ENCODE measurements around the gene ARHGAP8. TPM values are rescaled to one million over a fixed set of nuclear protein-coding genes. Genes with fewer than 3 reads are reported as not detected.

The ARHGAP8 gene
- total and polyA plus RNA-seq, 2 donors (not counting 3 experiments of a cell fraction or from before 2014, with no cell fraction given), result not detected

DNA sequence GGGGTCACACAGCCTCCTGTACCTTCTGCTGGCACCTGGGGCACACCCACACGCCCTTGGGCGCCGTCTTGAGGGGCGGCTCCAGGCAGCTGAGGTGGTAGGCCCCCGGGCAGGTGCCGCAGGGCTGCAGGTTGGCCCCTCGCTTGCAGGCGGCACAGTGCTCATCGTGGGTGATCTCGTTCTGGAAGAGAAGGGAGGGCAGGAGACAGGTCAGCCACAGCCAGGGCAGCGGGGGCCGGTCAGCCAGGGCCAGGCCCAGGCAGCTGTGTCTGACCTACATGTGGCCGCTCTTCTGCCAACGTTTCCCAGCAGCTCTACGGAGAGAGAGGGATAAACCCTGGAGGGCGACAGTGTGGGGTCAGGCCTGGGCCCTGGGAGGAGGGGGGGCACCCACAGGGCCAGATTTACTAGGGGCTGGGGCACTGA, 135.6 kb downstream of the ARHGAP8 start:
- Histone ChIP-seq H3K9ac (replicated peaks; ENCODE audit: extremely low read depth, insufficient read depth, low read length) (no peak overlapping the region), H3K4me1 (ENCODE audit: control insufficient read depth, extremely low read depth, insufficient read depth, low read length) (no peaks in the 10 kb centered on the region), H3K27me3 (ENCODE audit: control insufficient read depth in 2 of 2, insufficient read depth in 2 of 2, low read length in 2 of 2) (no peaks in the 10 kb centered on the region), H3K36me3 (ENCODE audit: control insufficient read depth in 2 of 2, extremely low read depth in 1 of 2, insufficient read depth in 2 of 2, low read length in 2 of 2) (no peaks in the 10 kb centered on the region), H3K9me1 (replicated peaks; ENCODE audit: control insufficient read depth, extremely low read depth, insufficient read depth, low read length) (no peaks in the 10 kb centered on the region), H3K4me3 (replicated peaks in 1 of 3; ENCODE audit: insufficient read depth in 1 of 3, low read depth in 1 of 3, low read length in 3 of 3) (no peak overlapping the region), H2AFZ (ENCODE audit: low read depth, low read length) (no peak overlapping the region), H3K27ac (ENCODE audit: insufficient read depth, low read depth, low read length) (no peak overlapping the region), H3K79me2 (ENCODE audit: control insufficient read depth, insufficient read depth, low read length) (no peaks in the 10 kb centered on the region), H3K9me3 (replicated peaks; ENCODE audit: control insufficient read depth, insufficient read depth, low read length) (peaks cover 3% of the 10 kb centered on the region), H4K20me1 (replicated peaks; ENCODE audit: control insufficient read depth, extremely low read depth, insufficient read depth, low read length) (no peaks in the 10 kb centered on the region), H3K4me2 (ENCODE audit: insufficient read depth, low read length) (no peak overlapping the region)
- DNase-seq (ENCODE audit: low read depth, low spot score), result no peak
- POLR2A ChIA-PET, result no interaction called here
- dilution Hi-C loops (cut with MboI; ENCODE audit: extremely low pct_ligation_motif_present, low sequenced_read_pairs), result no loop called here
- no TSS peak for BruUV-seq (replicated peaks)
- intact Hi-C loops (cut with micrococcal nuclease), result no loop called here
- no peak for FAIRE-seq
- TF ChIP-seq, protein P1, sequence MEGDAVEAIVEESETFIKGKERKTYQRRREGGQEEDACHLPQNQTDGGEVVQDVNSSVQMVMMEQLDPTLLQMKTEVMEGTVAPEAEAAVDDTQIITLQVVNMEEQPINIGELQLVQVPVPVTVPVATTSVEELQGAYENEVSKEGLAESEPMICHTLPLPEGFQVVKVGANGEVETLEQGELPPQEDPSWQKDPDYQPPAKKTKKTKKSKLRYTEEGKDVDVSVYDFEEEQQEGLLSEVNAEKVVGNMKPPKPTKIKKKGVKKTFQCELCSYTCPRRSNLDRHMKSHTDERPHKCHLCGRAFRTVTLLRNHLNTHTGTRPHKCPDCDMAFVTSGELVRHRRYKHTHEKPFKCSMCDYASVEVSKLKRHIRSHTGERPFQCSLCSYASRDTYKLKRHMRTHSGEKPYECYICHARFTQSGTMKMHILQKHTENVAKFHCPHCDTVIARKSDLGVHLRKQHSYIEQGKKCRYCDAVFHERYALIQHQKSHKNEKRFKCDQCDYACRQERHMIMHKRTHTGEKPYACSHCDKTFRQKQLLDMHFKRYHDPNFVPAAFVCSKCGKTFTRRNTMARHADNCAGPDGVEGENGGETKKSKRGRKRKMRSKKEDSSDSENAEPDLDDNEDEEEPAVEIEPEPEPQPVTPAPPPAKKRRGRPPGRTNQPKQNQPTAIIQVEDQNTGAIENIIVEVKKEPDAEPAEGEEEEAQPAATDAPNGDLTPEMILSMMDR (IDR thresholded peaks at IDR 0.05; ENCODE audit: extremely low read depth in 1 of 2, insufficient read depth in 1 of 2, low read depth in 1 of 2, low read length in 2 of 2), result no peak
- no peak for TF ChIP-seq POLR2A (IDR thresholded peaks at IDR 0.05; ENCODE audit: low read depth, low read length)
- TF ChIP-seq, protein P2, sequence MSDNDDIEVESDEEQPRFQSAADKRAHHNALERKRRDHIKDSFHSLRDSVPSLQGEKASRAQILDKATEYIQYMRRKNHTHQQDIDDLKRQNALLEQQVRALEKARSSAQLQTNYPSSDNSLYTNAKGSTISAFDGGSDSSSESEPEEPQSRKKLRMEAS (IDR thresholded peaks at IDR 0.05; ENCODE audit: insufficient read depth, insufficient read length), result no peak
- TF ChIP-seq MYC (IDR thresholded peaks at IDR 0.05; ENCODE audit: low read depth, low read length), result no peak
- no peak for TF ChIP-seq FOS (IDR thresholded peaks at IDR 0.05; ENCODE audit: borderline replicate concordance, insufficient read depth, low read length)
- TF ChIP-seq POLR2AphosphoS5 (IDR thresholded peaks at IDR 0.05; ENCODE audit: insufficient read depth, low read depth, low read length), result no peak
- no peak for TF ChIP-seq GATA2 (IDR thresholded peaks at IDR 0.05; ENCODE audit: insufficient read depth, insufficient read length, low read depth, low read length)
- TF ChIP-seq JUN (IDR thresholded peaks at IDR 0.05; ENCODE audit: borderline replicate concordance, insufficient read depth, insufficient read length, low read depth), result no peak
- no peak for TF ChIP-seq EZH2 (IDR thresholded peaks at IDR 0.05; ENCODE audit: borderline replicate concordance, low read depth, low read length, severe bottlenecking)
- CTCF ChIA-PET, result no interaction called here
